Measurements from ENCODE around the gene EPS8L3. TPM values are rescaled to one million over a fixed set of nuclear protein-coding genes. Genes with fewer than 3 reads are reported as not detected.

The EPS8L3 gene
- not detected for polyA plus RNA-seq (ENCODE audit: low read depth in 6 of 6)

- DNase-seq (no peak), ATAC-seq (ENCODE audit: low read depth in 2 of 2) (no peak)
- Mint-ChIP-seq H3K4me1 (peaks cover 0 to 3% (median 2%) of the 10 kb centered on the region in 3 donors), H3K4me3 (no peak within 1 kb of the TSS), H3K27me3 (peaks cover 0 to under 1% (median 0%) of the 10 kb centered on the region in 3 donors), H3K9me3 (no peaks in the 10 kb centered on the region), H3K36me3 (no peaks in the 10 kb centered on the region), H3K27ac (no peak within 1 kb of the TSS)
Measured at GRCh38 chr1:109763646-109764415, at the start of gene EPS8L3. Gene EPS8L3 (minus strand): TSS chr1:109763923. CDS start chr1:109761749, 2,174 bp downstream.

- Mint-ChIP-seq H3K4me3 (peak overlapping the region in 4 of 8 donors; percentile 6 to 59 (median 36)), H3K36me3 (no peaks in the 10 kb centered on the region), H3K27ac (peak overlapping the region in 1 of 6 donors; percentile 67), H3K27me3 (peaks cover 0 to 8% (median 5%) of the 10 kb centered on the region in 3 donors), H3K9me3 (peaks cover 0 to 5% (median 1%) of the 10 kb centered on the region in 7 donors), H3K4me1 (peaks cover 49 to 57% (median 51%) of the 10 kb centered on the region in 3 donors)
- no peak for DNase-seq
- ATAC-seq (ENCODE audit: low read depth in 2 of 2), result no peak
Measured at GRCh38 chr1:109812691-109813393, 49.1 kb upstream of the EPS8L3 start.

GRCh38 chr1:109808703-109809102, 45.0 kb upstream of the EPS8L3 start:
- no peak for ATAC-seq (ENCODE audit: low read depth in 2 of 2)
- DNase-seq, result no peak
- H3K27ac Mint-ChIP-seq, result no peak overlapping the region
- H3K4me3 Mint-ChIP-seq, result no peak overlapping the region
- peaks cover 2 to 23% (median 7%) of the 10 kb centered on the region in 3 donors for H3K27me3 Mint-ChIP-seq
- no peaks in the 10 kb centered on the region for H3K9me3 Mint-ChIP-seq
- no peaks in the 10 kb centered on the region for H3K36me3 Mint-ChIP-seq
- H3K4me1 Mint-ChIP-seq, result peaks cover 36 to 37% (median 36%) of the 10 kb centered on the region in 3 donors

- peak; percentile 55 to 65 for ATAC-seq (ENCODE audit: low read depth in 2 of 2)
- peak overlapping the region in 2 of 8 donors; percentile 64 to 66 for H3K4me3 Mint-ChIP-seq
- no peak overlapping the region for H3K27ac Mint-ChIP-seq
- peaks cover 30 to 33% (median 31%) of the 10 kb centered on the region in 3 donors for H3K4me1 Mint-ChIP-seq
- H3K27me3 Mint-ChIP-seq, result peaks cover 5 to 23% (median 7%) of the 10 kb centered on the region in 3 donors
- no peaks in the 10 kb centered on the region for H3K36me3 Mint-ChIP-seq
- no peak for DNase-seq
- H3K9me3 Mint-ChIP-seq, result no peaks in the 10 kb centered on the region
Measured at GRCh38 chr1:109807822-109808680, 44.3 kb upstream of the EPS8L3 start.

- Mint-ChIP-seq H3K27ac (peak overlapping the region in 2 of 6 donors; percentile 27 to 69), H3K4me1 (peaks cover 26 to 27% (median 27%) of the 10 kb centered on the region in 3 donors), H3K9me3 (no peaks in the 10 kb centered on the region), H3K36me3 (no peaks in the 10 kb centered on the region), H3K27me3 (peaks cover 5 to 23% (median 7%) of the 10 kb centered on the region in 3 donors), H3K4me3 (no peak overlapping the region)
- no peak for DNase-seq
- ATAC-seq (ENCODE audit: low read depth in 2 of 2), result no peak
Measured at GRCh38 chr1:109807402-109807801, 43.7 kb upstream of the EPS8L3 start.

- no peak for DNase-seq
- no peaks in the 10 kb centered on the region for H3K9me3 Mint-ChIP-seq
- peaks cover 24 to 27% (median 27%) of the 10 kb centered on the region in 3 donors for H3K4me1 Mint-ChIP-seq
- H3K27me3 Mint-ChIP-seq, result peaks cover 5 to 23% (median 7%) of the 10 kb centered on the region in 3 donors
- ATAC-seq (ENCODE audit: low read depth in 2 of 2), result no peak
- H3K36me3 Mint-ChIP-seq, result no peaks in the 10 kb centered on the region
- peak overlapping the region in 1 of 6 donors; percentile 27 for H3K27ac Mint-ChIP-seq
- no peak overlapping the region for H3K4me3 Mint-ChIP-seq
Measured at GRCh38 chr1:109806733-109807400, 43.1 kb upstream of the EPS8L3 start.

GRCh38 chr1:109805486-109806165, 41.9 kb upstream of the EPS8L3 start:
- Mint-ChIP-seq H3K4me3 (no peak overlapping the region), H3K27me3 (peaks cover 5 to 23% (median 7%) of the 10 kb centered on the region in 3 donors), H3K36me3 (no peaks in the 10 kb centered on the region), H3K4me1 (peaks cover 22 to 27% (median 27%) of the 10 kb centered on the region in 3 donors), H3K9me3 (no peaks in the 10 kb centered on the region), H3K27ac (no peak overlapping the region)
- DNase-seq, result no peak
- no peak for ATAC-seq (ENCODE audit: low read depth in 2 of 2)

GRCh38 chr1:109804660-109805059, 40.9 kb upstream of the EPS8L3 start:
- Mint-ChIP-seq H3K4me3 (no peak overlapping the region), H3K27me3 (peaks cover 5 to 23% (median 7%) of the 10 kb centered on the region in 3 donors), H3K4me1 (peaks cover 22 to 27% (median 27%) of the 10 kb centered on the region in 3 donors), H3K36me3 (no peaks in the 10 kb centered on the region), H3K9me3 (no peaks in the 10 kb centered on the region), H3K27ac (no peak overlapping the region)
- no peak for ATAC-seq (ENCODE audit: low read depth in 2 of 2)
- no peak for DNase-seq

GRCh38 chr1:109803901-109804331, 40.2 kb upstream of the EPS8L3 start:
- DNase-seq (no peak), ATAC-seq (ENCODE audit: low read depth in 2 of 2) (no peak)
- H3K27me3 Mint-ChIP-seq, result peaks cover 5 to 19% (median 7%) of the 10 kb centered on the region in 3 donors
- H3K4me1 Mint-ChIP-seq, result peaks cover 22 to 25% (median 24%) of the 10 kb centered on the region in 3 donors
- no peak overlapping the region for H3K4me3 Mint-ChIP-seq
- no peaks in the 10 kb centered on the region for H3K36me3 Mint-ChIP-seq
- peak overlapping the region in 1 of 6 donors; percentile 18 for H3K27ac Mint-ChIP-seq
- H3K9me3 Mint-ChIP-seq, result no peaks in the 10 kb centered on the region

- peak overlapping the region in 1 of 8 donors; percentile 10 for H3K4me3 Mint-ChIP-seq
- H3K27ac Mint-ChIP-seq, result peak overlapping the region in 1 of 6 donors; percentile 77
- ATAC-seq (ENCODE audit: low read depth in 2 of 2), result no peak
- H3K27me3 Mint-ChIP-seq, result peaks cover 4 to 17% (median 5%) of the 10 kb centered on the region in 3 donors
- no peaks in the 10 kb centered on the region for H3K9me3 Mint-ChIP-seq
- H3K4me1 Mint-ChIP-seq, result peaks cover 16 to 23% (median 21%) of the 10 kb centered on the region in 3 donors
- H3K36me3 Mint-ChIP-seq, result no peaks in the 10 kb centered on the region
- no peak for DNase-seq
Measured at GRCh38 chr1:109802901-109803561, 39.3 kb upstream of the EPS8L3 start.

GRCh38 chr1:109802136-109802900, 38.6 kb upstream of the EPS8L3 start:
- DNase-seq, result no peak
- no peak for ATAC-seq (ENCODE audit: low read depth in 2 of 2)
- peaks cover 0 to 15% (median 5%) of the 10 kb centered on the region in 3 donors for H3K27me3 Mint-ChIP-seq
- peak overlapping the region in 1 of 6 donors; percentile 77 for H3K27ac Mint-ChIP-seq
- H3K4me1 Mint-ChIP-seq, result peaks cover 9 to 22% (median 19%) of the 10 kb centered on the region in 3 donors
- H3K4me3 Mint-ChIP-seq, result no peak overlapping the region
- no peaks in the 10 kb centered on the region for H3K9me3 Mint-ChIP-seq
- H3K36me3 Mint-ChIP-seq, result no peaks in the 10 kb centered on the region
